Measurements from ENCODE around the gene MMEL1.
"Not testable (repeated sequence)": the region's sequence is repeated elsewhere in the genome, so short reads cannot be mapped to it uniquely, and the experiment has no call there.

The MMEL1 gene

GRCh38 chr1:2632561-2633361 is at the start of gene MMEL1:
Gene MMEL1, minus strand, starts transcription at chr1:2633016. Its CDS starts 3,532 bp downstream, at chr1:2629484.
- DNase-seq (ENCODE audit: insufficient read length, low spot score) (no peak), FAIRE-seq (no peak)

- DNase-seq (ENCODE audit: insufficient read length, low spot score); FAIRE-seq: not testable (repeated sequence)
Observed at GRCh38 chr1:2676726-2677125, 43.9 kb upstream of the MMEL1 start.

GRCh38 chr1:2671656-2672055 is 38.8 kb upstream of the MMEL1 start:
- FAIRE-seq; DNase-seq (ENCODE audit: insufficient read length, low spot score): not testable (repeated sequence)

- not testable (repeated sequence) for DNase-seq (ENCODE audit: insufficient read length, low spot score); FAIRE-seq
Observed at GRCh38 chr1:2659806-2660205, 27.0 kb upstream of the MMEL1 start.

GRCh38 chr1:2657909-2658308 is 25.1 kb upstream of the MMEL1 start:
- FAIRE-seq; DNase-seq (ENCODE audit: insufficient read length, low spot score): not testable (repeated sequence)

- not testable (repeated sequence) for FAIRE-seq; DNase-seq (ENCODE audit: insufficient read length, low spot score)
Observed at GRCh38 chr1:2657124-2657523, 24.3 kb upstream of the MMEL1 start.

- FAIRE-seq; DNase-seq (ENCODE audit: insufficient read length, low spot score): not testable (repeated sequence)
Observed at GRCh38 chr1:2655598-2656434, 23.0 kb upstream of the MMEL1 start.

- not testable (repeated sequence) for DNase-seq (ENCODE audit: insufficient read length, low spot score); FAIRE-seq
Observed at GRCh38 chr1:2654443-2654948, 21.7 kb upstream of the MMEL1 start.

GRCh38 chr1:2653741-2654442 is 21.1 kb upstream of the MMEL1 start:
- DNase-seq (ENCODE audit: insufficient read length, low spot score); FAIRE-seq: not testable (repeated sequence)

GRCh38 chr1:2652926-2653571 is 20.2 kb upstream of the MMEL1 start:
- not testable (repeated sequence) for DNase-seq (ENCODE audit: insufficient read length, low spot score); FAIRE-seq

- not testable (repeated sequence) for DNase-seq (ENCODE audit: insufficient read length, low spot score); FAIRE-seq
Observed at GRCh38 chr1:2652152-2652925, 19.5 kb upstream of the MMEL1 start.

GRCh38 chr1:2650967-2651645 is 18.3 kb upstream of the MMEL1 start:
- FAIRE-seq (no peak), DNase-seq (ENCODE audit: insufficient read length, low spot score) (no peak)

- FAIRE-seq (no peak), DNase-seq (ENCODE audit: insufficient read length, low spot score) (no peak)
Observed at GRCh38 chr1:2646837-2647236, 14.0 kb upstream of the MMEL1 start.

- no peak for DNase-seq (ENCODE audit: insufficient read length, low spot score)
Observed at GRCh38 chr1:2645776-2646175, 13.0 kb upstream of the MMEL1 start.

GRCh38 chr1:2645143-2645542 is 12.3 kb upstream of the MMEL1 start:
- DNase-seq (ENCODE audit: insufficient read length, low spot score) (no peak), FAIRE-seq (no peak)

More at GRCh38 chr1:2645776-2646175, 13.0 kb upstream of the MMEL1 start:
- FAIRE-seq: no peak

- no peak for FAIRE-seq
Observed at GRCh38 chr1:2644591-2645101, 11.8 kb upstream of the MMEL1 start.

GRCh38 chr1:2644171-2644570 is 11.4 kb upstream of the MMEL1 start:
- no peak for FAIRE-seq

More at GRCh38 chr1:2644591-2645101, 11.8 kb upstream of the MMEL1 start:
- no peak for DNase-seq (ENCODE audit: insufficient read length, low spot score)

GRCh38 chr1:2643414-2644077 is 10.7 kb upstream of the MMEL1 start:
- FAIRE-seq: no peak
- DNase-seq (ENCODE audit: insufficient read length, low spot score): no peak

More at GRCh38 chr1:2644171-2644570, 11.4 kb upstream of the MMEL1 start:
- no peak for DNase-seq (ENCODE audit: insufficient read length, low spot score)
